Hepatocyte (in vitro differentiated cells): ENCODE results near the gene FAM3D. TPM values are rescaled to one million over a fixed set of nuclear protein-coding genes. Genes with fewer than 3 reads are reported as not detected.
A peak's percentile ranks its signal among the peaks of the same experiment; 100 is the strongest.

Source experiments
- DNase-seq: peaks from one replicate; pipeline ENCODE4 v3.0.0-alpha.2; 2016; ENCODE audit warnings: low spot score
- H2AFZ ChIP-seq: fragments of 200-600 bp; sonication (generic); 2 replicates; pipeline ENCODE4 v1.6.0; 2016; ENCODE audit warnings: antibody characterized with exemption, mild to moderate bottlenecking
- H3K27ac ChIP-seq: fragments of 200-600 bp; sonication (generic); 2 replicates; pipeline ENCODE4 v1.5.1; 2016; ENCODE audit warnings: mild to moderate bottlenecking
- H3K27me3 ChIP-seq: fragments of 200-600 bp; sonication (generic); 2 replicates; pipeline ENCODE4 v1.6.1; 2016
- H3K36me3 ChIP-seq: fragments of 200-600 bp; sonication (generic); replicated peaks from 2 replicates; pipeline ENCODE4 v1.5.1; 2016; ENCODE audit warnings: low read depth; ENCODE audit not compliant: insufficient read depth
- H3K4me1 ChIP-seq: fragments of 200-600 bp; sonication (generic); 2 replicates; pipeline ENCODE4 v1.5.1; 2016; ENCODE audit warnings: mild to moderate bottlenecking, moderate library complexity; ENCODE audit not compliant: insufficient read depth
- H3K4me2 ChIP-seq: fragments of 200-600 bp; sonication (generic); 2 replicates; pipeline ENCODE4 v1.6.0; 2016
- H3K4me3 ChIP-seq: fragments of 200-600 bp; sonication (generic); 2 replicates; pipeline ENCODE4 v1.5.1; 2016; ENCODE audit warnings: mild to moderate bottlenecking
- H3K79me2 ChIP-seq: fragments of 200-600 bp; sonication (generic); 2 replicates; pipeline ENCODE4 v1.6.0; 2017; ENCODE audit warnings: mild to moderate bottlenecking
- H3K9me2 ChIP-seq: fragments of 200-600 bp; sonication (generic); replicated peaks from 2 replicates; pipeline ENCODE4 v1.6.0; 2017; ENCODE audit warnings: mild to moderate bottlenecking; ENCODE audit not compliant: insufficient read depth
- H3K9me3 ChIP-seq: fragments of 200-600 bp; sonication (generic); 2 replicates; pipeline ENCODE4 v1.5.1; 2016; ENCODE audit warnings: low read depth, mild to moderate bottlenecking
- H4K20me1 ChIP-seq: fragments of 200-600 bp; sonication (generic); 2 replicates; pipeline ENCODE4 v1.6.0; 2016; ENCODE audit warnings: mild to moderate bottlenecking; ENCODE audit not compliant: insufficient read depth, poor library complexity, severe bottlenecking
- EZH2 ChIP-seq: fragments of 200-600 bp; sonication (generic); IDR thresholded peaks from 2 replicates; pipeline ENCODE4 v1.6.1; 2016; ENCODE audit warnings: antibody characterized with exemption, mild to moderate bottlenecking, borderline replicate concordance
- EZH2phosphoT487 ChIP-seq: fragments of 200-600 bp; sonication (generic); IDR thresholded peaks from one replicate; pipeline ENCODE4 v1.6.1; 2018; ENCODE audit warnings: antibody characterized with exemption, mild to moderate bottlenecking, low read depth, moderate library complexity; ENCODE audit not compliant: unreplicated experiment, severe bottlenecking
- WGBS: methylation state at CpG from one replicate; pipeline ENCODE4 v1.1.6; 2016; ENCODE audit warnings: low lambda C conversion rate; ENCODE audit errors: missing lambda C conversion rate; 5-methylcytosine and 5-hydroxymethylcytosine counted together
- polyA plus RNA-seq: library from polyadenylated mRNA; unstranded; fragments of >200 nt; fragmentation: Nextera tagmentation; extraction: Ambion mirVana; gene quantifications from 2 replicates; pipeline ENCODE4 v1.2.1, GENCODE V29; 2016
- total RNA-seq: library from RNA; depleted of rRNA; stranded (reverse); fragments of >200 nt; gene quantifications from 2 replicates; pipeline ENCODE4 v1.2.3, GENCODE V29; 2014
- TF ChIP-seq, protein P1 (sequence below): fragments of 200-600 bp; sonication (generic); IDR thresholded peaks from 2 replicates; pipeline ENCODE4 v1.5.1; 2016; ENCODE audit warnings: antibody characterized with exemption, mild to moderate bottlenecking; ENCODE audit not compliant: poor library complexity

The FAM3D gene
- total and polyA plus RNA-seq, 2 experiments from 2014 or later, result 4.3 to 4.5 TPM

DNA sequence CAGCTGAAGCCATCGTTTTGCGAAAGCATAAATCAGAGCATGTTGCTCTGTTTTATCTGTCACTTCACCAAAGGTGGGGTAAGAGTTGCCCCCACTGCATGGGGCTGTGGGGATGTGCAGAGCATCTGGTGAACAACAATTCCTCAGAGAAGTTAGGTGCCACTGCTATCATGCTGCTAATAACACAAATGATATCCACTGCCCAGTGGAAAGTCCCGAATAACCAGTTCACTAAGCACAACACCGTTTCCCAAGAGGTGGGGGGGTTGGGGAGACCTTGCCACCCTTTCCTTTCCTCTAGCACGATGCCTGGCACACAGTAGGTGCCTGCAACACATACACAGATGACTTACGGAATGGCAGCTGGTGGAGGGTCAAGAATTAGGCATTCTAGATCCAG is 38.6 kb downstream of the FAM3D start:
- H3K27ac ChIP-seq, result peak overlapping the region; percentile 59
- H3K79me2 ChIP-seq, result no peaks in the 10 kb centered on the region
- H3K36me3 ChIP-seq, result no peaks in the 10 kb centered on the region
- no peaks in the 10 kb centered on the region for H3K9me2 ChIP-seq
- no peaks in the 10 kb centered on the region for H3K27me3 ChIP-seq
- TF ChIP-seq EZH2phosphoT487, result no peak
- TF ChIP-seq, protein P1, sequence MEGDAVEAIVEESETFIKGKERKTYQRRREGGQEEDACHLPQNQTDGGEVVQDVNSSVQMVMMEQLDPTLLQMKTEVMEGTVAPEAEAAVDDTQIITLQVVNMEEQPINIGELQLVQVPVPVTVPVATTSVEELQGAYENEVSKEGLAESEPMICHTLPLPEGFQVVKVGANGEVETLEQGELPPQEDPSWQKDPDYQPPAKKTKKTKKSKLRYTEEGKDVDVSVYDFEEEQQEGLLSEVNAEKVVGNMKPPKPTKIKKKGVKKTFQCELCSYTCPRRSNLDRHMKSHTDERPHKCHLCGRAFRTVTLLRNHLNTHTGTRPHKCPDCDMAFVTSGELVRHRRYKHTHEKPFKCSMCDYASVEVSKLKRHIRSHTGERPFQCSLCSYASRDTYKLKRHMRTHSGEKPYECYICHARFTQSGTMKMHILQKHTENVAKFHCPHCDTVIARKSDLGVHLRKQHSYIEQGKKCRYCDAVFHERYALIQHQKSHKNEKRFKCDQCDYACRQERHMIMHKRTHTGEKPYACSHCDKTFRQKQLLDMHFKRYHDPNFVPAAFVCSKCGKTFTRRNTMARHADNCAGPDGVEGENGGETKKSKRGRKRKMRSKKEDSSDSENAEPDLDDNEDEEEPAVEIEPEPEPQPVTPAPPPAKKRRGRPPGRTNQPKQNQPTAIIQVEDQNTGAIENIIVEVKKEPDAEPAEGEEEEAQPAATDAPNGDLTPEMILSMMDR, result no peak
- H3K4me3 ChIP-seq, result no peak overlapping the region
- H3K9me3 ChIP-seq, result no peaks in the 10 kb centered on the region
- no peaks in the 10 kb centered on the region for H4K20me1 ChIP-seq
- peaks cover 38% of the 10 kb centered on the region for H3K4me1 ChIP-seq
- H3K4me2 ChIP-seq, result no peak overlapping the region
- no peak overlapping the region for H2AFZ ChIP-seq
- WGBS, result 74% methylated on average over 6 of the region's 6 CpGs
- no peak for DNase-seq

DNA sequence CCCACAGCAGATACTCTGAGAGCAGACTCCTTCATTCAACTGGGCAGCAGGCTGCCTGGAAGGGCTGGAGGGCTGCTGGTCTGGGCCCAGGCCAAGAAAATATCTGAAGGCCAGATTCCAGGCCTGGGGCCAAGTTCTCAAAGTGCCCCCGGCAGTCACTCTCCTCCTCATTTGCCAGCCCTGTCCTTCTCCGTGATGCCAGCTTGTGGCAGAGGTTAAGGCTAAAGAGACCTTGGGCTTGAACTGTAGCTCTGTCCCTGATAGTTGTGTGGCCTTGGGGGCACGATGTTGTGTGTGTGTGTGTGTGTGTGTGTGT is 39.0 kb downstream of the FAM3D start:
- H3K27me3 ChIP-seq, result no peaks in the 10 kb centered on the region
- 71% methylated on average over 3 of the region's 3 CpGs for WGBS
- no peaks in the 10 kb centered on the region for H3K9me2 ChIP-seq
- H2AFZ ChIP-seq, result no peak overlapping the region
- no peak overlapping the region for H3K4me3 ChIP-seq
- H4K20me1 ChIP-seq, result no peaks in the 10 kb centered on the region
- no peak overlapping the region for H3K4me2 ChIP-seq
- H3K36me3 ChIP-seq, result no peaks in the 10 kb centered on the region
- peaks cover 38% of the 10 kb centered on the region for H3K4me1 ChIP-seq
- H3K27ac ChIP-seq, result peak overlapping the region; percentile 59
- no peaks in the 10 kb centered on the region for H3K79me2 ChIP-seq
- H3K9me3 ChIP-seq, result no peaks in the 10 kb centered on the region
- DNase-seq, result peak; percentile 32
- TF ChIP-seq, protein P1, result no peak
- no peak for TF ChIP-seq EZH2
- no peak for TF ChIP-seq EZH2phosphoT487

DNA sequence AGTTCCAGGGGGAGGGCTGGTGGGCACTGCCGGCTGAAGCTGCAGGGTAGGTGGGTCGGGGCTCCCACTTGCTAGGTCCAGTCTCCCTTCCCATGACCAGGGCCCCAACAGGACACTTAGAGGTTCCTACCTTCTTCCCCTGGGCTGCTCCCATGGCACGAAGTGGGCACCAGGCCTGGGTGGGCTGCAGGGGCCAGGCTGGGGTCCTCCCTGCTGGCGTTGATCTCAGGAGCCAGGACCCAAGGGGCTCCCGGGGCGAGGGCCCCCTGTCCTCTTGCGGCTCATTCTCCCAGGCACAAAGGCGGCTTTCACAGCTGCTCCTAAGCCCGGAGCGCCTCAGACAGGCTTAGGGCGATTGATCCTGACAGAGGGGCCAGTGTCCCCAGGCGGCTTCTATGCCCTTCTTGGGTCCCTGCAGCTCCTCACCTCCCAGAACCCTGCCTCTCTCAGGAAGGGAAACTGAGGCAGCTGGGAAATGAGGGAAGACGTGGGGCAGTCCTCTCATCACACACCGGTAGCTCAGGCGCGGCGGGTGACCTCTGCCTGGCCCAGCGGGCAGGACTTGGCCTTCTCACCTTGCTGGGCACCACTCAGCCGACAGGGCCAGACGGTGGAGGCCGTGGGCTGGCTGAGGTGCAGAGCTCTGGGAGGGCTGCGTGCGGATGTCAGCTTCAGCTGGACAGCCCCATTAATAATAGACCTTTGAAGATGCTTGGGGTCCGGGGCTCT is 39.6 kb downstream of the FAM3D start:
- H3K27ac ChIP-seq, result peak overlapping the region; percentile 12
- no peaks in the 10 kb centered on the region for H3K79me2 ChIP-seq
- H3K4me3 ChIP-seq, result no peak overlapping the region
- H2AFZ ChIP-seq, result no peak overlapping the region
- no peaks in the 10 kb centered on the region for H4K20me1 ChIP-seq
- H3K9me2 ChIP-seq, result no peaks in the 10 kb centered on the region
- no peaks in the 10 kb centered on the region for H3K27me3 ChIP-seq
- no peak overlapping the region for H3K4me2 ChIP-seq
- H3K9me3 ChIP-seq, result no peaks in the 10 kb centered on the region
- no peaks in the 10 kb centered on the region for H3K36me3 ChIP-seq
- WGBS, result 89% methylated on average over 24 of the region's 24 CpGs
- TF ChIP-seq, protein P1, result no peak
- TF ChIP-seq EZH2 (no peak), EZH2phosphoT487 (no peak)
- no peak for DNase-seq
- peaks cover 38% of the 10 kb centered on the region for H3K4me1 ChIP-seq
